ENCODE data around the gene SAMMSON. TPM values are rescaled to one million over a fixed set of nuclear protein-coding genes. Genes with fewer than 3 reads are reported as not detected.

Gene SAMMSON
- total RNA-seq, 1 donor from 2014 or later = 0.41 TPM

DNA sequence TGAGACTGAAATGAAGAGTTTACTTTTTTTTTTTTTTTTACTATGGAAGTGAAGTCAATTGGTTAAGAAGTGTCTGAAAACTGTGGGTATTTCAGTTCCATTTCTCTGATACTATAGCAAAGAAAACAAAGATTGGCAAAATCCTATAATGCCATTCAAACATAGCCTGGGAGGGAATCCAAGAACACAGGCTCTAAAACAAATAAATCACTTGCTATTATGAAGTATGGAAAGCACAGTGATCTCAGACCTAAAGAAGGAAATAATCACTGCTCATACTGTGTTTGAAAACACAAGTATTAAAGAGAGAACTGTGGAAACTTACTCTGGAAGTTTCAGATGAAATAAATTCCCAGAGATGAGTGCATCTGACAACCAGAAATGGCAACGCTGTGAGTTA is 12.0 kb downstream of the SAMMSON start:
- peak; percentile 46 for DNase-seq

DNA sequence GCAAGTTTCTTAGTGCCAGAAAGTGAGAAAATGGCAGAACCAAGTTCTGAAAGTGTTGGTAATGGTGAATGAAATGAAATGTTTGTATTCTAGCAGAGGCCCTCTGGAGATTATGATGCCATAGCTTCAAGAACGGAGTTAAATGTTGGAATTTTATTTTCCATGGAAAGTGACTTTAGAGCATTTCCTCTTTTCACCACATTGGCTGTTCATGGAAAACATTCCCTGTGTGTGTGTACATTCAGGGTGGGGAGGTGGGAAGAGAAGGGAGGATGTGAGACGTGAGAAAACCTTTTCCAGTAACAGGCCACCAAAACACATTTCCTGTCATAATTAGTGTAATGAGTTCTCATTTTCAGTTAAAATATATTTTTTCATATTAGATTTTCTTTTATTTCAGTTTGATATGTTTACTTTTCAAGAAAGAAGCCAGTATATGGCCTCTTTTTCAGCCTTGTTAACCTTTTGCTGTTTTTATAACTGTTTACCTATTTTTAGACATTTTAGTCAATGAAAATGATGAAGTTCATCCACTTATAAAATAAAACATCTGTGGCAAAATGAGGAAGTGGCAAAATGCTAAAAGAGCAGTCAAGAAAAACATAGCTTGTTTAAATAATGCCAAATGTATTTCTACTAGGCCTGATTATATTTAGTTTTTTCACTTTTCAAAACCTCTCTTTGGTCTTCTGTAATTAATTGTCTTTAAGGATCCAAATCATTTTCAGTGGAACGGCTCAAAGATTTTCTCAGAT is 21.6 kb downstream of the SAMMSON start:
- DNase-seq = peak; percentile 33

- DNase-seq = no peak
Observed at GRCh38 chr3:70028361-70028760, 28.8 kb downstream of the SAMMSON start.

GRCh38 chr3:70038693-70039092 is 39.2 kb downstream of the SAMMSON start:
- DNase-seq = no peak

- DNase-seq = no peak
Observed at GRCh38 chr3:70040386-70040785, 40.9 kb downstream of the SAMMSON start.

GRCh38 chr3:70042641-70043040 is 43.1 kb downstream of the SAMMSON start:
- DNase-seq = no peak

DNA sequence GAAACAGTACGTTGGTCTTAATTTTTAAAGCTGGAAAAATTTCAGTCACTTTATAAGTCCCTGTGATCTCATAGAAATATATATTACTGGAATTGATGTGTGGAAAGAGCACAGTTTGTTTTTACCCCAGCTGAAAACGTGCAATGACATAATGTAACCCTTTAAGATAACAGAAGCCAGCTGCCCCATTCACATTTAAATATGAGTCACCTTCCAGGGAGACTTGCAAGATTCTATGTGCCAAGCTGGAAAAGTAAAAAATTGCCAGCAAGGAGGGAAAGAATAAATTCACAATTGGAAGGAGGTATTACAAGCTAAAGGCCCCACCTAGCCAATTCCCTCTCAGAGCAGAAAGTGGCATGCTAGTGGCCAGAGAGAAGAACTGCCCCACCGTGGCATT is 50.2 kb downstream of the SAMMSON start:
- no peak for DNase-seq

DNA sequence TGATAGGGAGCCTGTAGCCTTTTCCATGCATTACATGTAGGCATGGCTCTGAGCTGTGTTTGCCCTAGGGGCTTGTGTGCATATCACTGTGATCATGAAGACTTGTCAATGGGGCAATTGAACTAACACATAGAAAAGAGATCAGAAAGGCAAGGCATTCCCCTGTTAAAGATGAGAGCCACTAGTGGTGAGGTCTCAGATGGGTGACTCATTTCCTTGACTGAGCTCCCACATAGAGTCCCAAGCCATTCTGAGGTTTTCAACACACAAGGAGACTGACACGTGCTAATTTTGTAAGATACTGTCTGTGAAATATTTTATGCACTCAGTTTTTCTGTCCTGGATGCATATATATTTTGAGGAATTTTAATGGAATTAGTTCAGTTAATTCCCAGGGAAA is 53.8 kb downstream of the SAMMSON start:
- DNase-seq = no peak

DNA sequence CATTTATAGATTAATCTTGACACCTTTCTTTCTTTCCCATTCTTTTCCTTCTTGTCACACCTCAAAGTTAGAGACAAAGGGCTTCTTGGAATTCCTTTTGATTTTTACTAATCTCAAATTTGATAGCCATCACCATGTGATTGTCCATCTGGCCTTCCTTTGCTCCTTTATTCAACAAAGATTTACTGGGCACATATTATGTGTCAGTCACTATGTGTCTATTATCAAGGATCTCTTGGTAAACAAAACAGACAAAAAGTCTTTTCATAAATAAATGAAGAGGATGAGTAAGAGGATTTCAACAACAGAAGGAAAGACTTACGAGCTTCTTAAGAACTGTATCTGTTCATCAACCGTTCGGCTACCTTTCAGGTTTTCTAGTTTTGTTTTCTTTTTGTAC is 56.5 kb downstream of the SAMMSON start:
- no peak for DNase-seq

- no peak for DNase-seq
Observed at GRCh38 chr3:70057426-70057825, 57.9 kb downstream of the SAMMSON start.

DNA sequence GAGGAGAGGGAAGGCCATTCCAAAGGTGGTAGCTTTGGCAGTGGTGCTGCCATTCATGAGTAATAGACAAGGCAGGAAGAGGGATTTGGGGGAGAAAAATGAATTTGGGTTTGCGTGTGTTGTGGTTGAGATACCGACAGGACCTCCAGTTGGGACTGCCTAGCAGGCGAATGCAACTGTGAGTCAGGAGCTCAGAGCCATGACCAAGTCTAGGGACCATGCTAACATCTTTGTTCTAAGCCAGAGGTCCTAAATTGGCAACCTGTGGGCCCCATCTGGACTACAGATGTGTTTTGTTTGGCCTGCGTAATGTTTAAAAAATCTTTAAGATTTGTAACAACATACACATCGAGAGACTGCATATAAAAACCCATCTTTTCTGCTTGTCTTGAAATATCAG is 61.6 kb downstream of the SAMMSON start:
- no peak for DNase-seq

GRCh38 chr3:70064194-70064779 is 64.8 kb downstream of the SAMMSON start:
- peak; percentile 75 for DNase-seq

- peak; percentile 40 for DNase-seq
Observed at GRCh38 chr3:70065696-70066253, 66.2 kb downstream of the SAMMSON start.

- DNase-seq = no peak
Observed at GRCh38 chr3:70067860-70068521, 68.5 kb downstream of the SAMMSON start.

GRCh38 chr3:70069557-70069956 is 70.0 kb downstream of the SAMMSON start:
- no peak for DNase-seq

DNA sequence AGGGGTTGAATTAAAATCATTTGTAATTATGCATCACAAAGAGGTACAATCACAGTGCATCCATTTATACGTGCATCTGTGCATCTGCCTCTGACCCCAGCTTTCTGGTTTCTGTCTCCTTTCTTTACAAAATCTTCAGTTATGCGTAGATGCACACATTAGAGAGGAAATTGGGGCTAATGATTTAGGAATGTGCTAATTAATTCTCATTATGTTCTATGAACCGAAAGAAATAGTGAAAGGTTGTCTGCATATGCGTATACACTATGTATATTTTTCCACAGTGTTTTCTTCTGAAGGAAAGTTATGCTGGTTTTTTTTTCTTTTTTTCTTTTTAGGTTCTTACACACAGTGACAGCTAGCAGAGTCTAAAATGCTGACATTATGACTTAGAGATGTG is 71.6 kb downstream of the SAMMSON start:
- DNase-seq = no peak

GRCh38 chr3:70072180-70072579 is 72.6 kb downstream of the SAMMSON start:
- DNase-seq = peak; percentile 35

DNA sequence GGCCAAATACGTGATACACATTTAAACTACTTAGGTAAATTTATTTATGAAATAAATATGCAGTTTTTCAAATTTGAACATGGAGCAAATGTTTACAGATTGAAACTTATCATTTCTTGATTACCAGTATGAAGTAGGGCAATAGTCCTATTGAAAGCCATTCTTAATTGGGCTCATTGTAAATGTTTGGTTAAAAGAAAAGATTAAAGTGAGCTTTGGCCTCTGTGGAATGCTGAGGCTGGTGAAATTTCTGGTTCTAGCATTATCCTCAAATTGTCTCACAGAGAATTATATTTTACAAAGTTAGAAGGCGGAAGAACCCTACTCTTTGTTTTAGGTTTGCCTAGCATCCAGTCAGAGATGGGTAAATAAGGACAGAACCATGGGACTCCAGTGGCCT is 73.2 kb downstream of the SAMMSON start:
- DNase-seq = no peak

- no peak for DNase-seq
Observed at GRCh38 chr3:70075101-70075500, 75.6 kb downstream of the SAMMSON start.

DNA sequence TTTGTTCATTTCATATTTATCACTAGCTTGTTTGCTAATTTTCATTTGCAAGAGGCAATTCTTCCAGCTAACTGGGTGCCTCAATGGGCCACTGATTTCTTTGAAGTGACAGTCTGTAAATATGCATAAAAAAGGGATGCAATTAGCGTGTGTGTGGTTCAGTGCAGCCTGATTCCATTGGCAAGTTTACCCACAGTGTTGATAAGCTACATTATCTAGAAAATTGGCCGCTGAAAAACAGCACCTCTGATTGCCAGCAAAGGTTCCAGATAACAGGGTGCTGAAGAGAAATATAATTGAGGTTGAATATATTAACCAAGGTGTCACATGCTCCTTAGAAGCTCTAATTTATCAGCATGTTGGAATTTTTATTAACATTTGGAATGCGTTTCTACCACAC is 76.9 kb downstream of the SAMMSON start:
- no peak for DNase-seq

DNA sequence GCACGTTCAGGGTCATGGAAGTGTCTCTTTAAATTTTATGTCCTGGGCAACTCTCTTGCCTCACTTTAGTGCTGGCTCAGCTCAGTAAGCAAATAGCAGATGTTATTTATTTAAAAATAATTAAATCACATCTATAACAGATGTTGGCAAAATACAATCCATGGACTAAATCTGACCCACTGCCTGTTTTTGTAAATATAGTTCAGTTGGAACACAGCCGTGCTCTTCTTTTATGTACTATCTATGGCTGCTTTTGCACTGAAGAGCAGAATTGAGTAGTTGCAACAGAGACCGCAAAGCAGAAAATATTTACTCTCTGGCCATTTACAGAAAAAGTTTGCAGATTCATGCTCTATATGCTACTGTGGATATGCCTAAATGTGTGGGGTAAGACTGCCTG is 79.2 kb downstream of the SAMMSON start:
- DNase-seq = no peak

DNA sequence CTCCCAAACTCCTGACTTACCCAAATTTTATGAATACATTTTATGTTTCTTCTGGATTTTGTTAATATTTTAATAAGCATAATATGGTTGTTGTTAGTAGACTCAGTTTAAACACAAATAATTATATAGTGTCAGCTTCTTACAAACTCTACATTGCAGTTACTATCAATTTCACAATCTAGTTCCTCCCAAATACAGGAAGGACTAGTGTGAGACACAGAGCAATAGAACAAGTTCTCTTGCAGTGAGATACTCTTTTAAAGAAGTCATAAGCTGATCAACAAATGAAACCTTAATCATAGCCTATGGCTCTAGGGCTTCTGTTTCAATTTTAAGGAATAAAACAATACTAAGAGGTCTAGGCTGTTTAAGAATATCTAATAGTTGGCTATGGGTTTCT is 86.1 kb downstream of the SAMMSON start:
- no peak for DNase-seq

DNA sequence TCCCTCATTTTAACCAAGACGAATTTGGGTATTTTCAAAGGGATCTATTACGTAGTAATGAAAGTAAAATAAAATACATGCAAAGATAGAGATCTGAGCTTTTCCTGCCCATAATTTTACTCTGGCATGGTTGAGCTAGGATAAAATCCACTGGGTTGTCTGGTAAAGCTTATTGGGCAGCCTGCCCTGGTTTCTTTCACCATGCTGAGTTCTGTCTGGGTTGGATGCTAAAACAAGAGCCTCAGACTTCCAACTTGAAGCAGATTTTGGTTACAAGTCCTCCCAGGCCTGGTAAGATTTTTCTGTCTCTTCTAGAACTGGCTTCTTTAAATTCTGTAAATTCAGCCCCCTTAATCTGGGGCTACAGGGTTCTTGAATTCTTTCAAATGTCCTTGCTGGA is 86.8 kb downstream of the SAMMSON start:
- DNase-seq = no peak
